CD4-positive, alpha-beta T cell treated with Interferon gamma for 1 hour (primary cell): ENCODE data around the gene IMP3.

Experiments
- DNase-seq: peaks from one replicate; pipeline ENCODE4 v3.0.0-alpha.2; 2020

IMP3 gene

GRCh38 chr15:75616766-75617165 lies 23.3 kb downstream of the IMP3 start:
- DNase-seq: no peak

GRCh38 chr15:75606711-75607699 lies 33.0 kb downstream of the IMP3 start:
- no peak for DNase-seq

DNA sequence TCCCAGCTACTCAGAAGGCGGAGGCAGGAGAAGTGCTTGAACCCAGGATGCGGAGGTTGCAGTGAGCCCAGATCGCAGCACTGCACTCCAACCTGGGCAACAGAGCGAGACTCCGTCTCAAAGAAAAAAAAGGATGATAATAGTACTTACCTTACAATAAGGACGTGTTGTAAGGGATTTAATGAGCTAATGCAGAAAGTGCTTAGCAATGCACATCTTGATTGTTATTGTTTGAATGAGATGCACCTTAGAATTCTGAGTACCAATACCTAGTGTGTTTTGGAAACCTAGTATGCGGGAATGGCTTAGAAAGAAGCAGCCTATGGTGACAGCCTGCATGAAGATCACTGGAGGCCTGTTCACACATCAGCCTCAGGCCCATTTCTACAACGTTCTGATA lies 34.0 kb downstream of the IMP3 start:
- DNase-seq: no peak

DNA sequence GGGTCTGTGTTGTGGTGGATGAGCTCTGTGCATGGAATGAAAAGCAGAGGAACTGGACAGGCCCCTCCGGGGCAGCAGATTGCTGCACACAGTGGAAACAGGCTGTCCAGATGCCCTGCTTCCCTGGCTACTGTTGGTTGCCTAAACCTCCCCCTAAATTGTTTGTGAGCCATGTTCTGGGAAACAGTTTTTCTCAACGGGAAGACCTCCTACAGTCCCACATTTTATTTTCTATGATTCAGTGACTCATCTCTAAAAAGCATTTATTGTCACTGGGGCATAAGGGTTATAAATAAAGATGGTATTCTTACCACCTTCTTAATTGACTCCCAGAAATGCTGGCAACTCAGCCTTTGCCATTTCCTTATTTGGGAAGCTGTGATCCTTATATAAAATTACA lies 40.6 kb downstream of the IMP3 start:
- DNase-seq: no peak

DNA sequence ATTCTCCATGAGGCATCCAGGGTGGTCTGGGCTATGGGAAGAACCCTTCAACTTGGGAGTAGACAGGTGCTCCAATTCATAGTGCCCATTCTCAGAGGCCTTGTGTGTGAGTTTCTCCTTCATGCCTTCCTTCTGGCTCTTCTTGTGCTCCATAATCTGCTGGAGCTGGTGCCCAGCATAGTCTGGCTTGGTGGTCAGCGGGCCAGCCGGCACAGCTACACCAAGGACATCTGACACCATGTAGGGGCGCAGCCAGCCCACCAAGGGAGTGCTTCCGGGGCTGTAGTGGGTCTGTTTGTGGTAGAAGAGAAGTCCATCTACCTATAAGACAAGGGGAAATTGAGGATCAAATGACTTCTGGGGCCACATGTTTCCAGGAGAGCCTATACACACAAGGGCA lies 41.7 kb downstream of the IMP3 start:
- DNase-seq: no peak

- DNase-seq: peak; percentile 6
Observed at GRCh38 chr15:75597667-75598341, 42.2 kb downstream of the IMP3 start.

GRCh38 chr15:75596703-75597345 lies 43.2 kb downstream of the IMP3 start:
- DNase-seq: no peak

GRCh38 chr15:75594276-75594675 lies 45.7 kb downstream of the IMP3 start:
- DNase-seq: no peak

DNA sequence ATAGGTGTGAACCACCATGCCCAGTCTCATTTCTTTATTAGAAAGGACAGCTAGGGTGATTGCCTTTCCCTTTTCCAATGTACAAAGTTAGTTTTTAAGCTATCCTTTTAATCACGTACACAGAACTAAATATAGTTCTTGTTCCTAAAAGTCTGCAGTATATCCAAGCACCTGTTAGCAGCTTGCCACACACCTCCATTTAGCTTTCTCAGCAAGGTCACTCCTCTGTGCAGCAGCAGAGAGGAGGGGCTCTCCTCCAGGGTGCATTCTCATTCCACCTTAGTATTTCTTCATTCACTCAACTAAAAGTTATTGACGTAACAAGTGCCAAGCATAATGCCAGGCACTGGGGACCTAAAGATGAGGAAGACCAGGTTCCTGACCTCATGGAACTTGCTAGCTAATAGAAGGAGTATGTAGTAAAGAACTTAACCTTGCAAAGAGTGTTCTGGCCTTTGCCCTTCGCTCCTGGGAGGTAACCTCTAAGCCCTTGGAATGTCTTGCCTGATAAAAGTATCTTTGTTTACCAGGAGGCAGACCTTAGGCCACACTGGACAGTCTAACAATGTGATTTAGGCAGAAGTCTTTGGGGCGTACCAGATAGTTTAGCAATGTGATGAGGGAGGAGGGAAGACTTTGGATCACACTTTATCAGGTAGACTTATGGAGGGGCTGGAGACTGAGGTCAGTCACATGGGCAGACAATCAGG lies 48.2 kb downstream of the IMP3 start:
- no peak for DNase-seq

GRCh38 chr15:75590239-75590638 lies 49.8 kb downstream of the IMP3 start:
- no peak for DNase-seq
